ENCODE results near the gene ATP10A.

DNA sequence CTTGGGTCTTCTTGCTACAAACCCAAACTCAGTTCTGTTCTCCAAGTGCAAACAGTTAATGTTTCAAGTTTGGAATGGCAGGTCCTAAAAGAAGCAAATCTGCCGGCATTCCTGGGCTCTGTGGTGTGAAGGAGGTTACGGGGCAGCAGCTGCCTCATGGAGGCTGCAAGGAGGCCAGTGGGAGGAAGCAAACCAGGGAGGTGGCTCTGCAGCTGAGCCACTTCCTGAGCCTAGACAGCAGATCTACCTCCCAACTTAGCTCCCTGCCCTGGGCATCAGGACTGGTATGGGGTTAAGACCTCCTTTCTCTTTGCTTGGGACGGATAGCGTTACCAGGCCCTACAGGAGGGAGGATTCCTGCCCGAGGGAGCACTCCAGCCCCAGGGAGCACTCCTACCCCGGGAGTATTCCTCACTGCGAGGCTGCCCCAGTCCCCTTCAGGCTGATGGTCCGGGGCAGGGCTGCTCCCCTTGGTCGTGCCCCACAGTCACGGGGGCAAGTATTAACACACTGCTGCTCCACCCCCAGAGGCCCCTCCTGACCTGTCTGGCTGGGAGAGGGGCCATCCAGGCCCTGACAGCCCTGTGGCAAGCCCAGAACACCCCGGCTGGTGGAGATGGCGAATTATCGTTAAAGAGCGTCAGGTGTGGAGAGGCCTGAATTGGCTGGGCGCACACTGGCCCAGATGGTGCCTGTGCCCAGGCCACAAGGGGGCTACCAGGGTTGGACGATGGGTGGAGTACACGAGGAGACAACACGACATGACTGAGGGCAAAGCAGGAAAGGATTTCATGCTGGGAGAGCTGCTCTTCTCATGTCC is 129.9 kb downstream of the ATP10A start:
- TF ChIP-seq, protein P1, sequence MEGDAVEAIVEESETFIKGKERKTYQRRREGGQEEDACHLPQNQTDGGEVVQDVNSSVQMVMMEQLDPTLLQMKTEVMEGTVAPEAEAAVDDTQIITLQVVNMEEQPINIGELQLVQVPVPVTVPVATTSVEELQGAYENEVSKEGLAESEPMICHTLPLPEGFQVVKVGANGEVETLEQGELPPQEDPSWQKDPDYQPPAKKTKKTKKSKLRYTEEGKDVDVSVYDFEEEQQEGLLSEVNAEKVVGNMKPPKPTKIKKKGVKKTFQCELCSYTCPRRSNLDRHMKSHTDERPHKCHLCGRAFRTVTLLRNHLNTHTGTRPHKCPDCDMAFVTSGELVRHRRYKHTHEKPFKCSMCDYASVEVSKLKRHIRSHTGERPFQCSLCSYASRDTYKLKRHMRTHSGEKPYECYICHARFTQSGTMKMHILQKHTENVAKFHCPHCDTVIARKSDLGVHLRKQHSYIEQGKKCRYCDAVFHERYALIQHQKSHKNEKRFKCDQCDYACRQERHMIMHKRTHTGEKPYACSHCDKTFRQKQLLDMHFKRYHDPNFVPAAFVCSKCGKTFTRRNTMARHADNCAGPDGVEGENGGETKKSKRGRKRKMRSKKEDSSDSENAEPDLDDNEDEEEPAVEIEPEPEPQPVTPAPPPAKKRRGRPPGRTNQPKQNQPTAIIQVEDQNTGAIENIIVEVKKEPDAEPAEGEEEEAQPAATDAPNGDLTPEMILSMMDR (conservative IDR thresholded peaks at IDR 0.05; ENCODE audit: low read length), result no peak
- TF ChIP-seq EZH2phosphoT487 (IDR thresholded peaks at IDR 0.05; ENCODE audit: borderline replicate concordance, low read depth, low read length), result no peak
